NCI-H446 treated with DMSO at 0.1 percent for 48 hours (cell line): ENCODE results near the gene LMNA.
"Not testable (repeated sequence)": the region's sequence is repeated elsewhere in the genome, so short reads cannot be mapped to it uniquely, and the experiment has no call there.

ENCODE experiments used
- DNase-seq: peaks from one replicate; lab custom pipeline; 2025; lab: John Stamatoyannopoulos, UW

Gene LMNA

GRCh38 chr1:156104861-156105832, 9.4 kb upstream of the LMNA start:
- no peak for DNase-seq

DNA sequence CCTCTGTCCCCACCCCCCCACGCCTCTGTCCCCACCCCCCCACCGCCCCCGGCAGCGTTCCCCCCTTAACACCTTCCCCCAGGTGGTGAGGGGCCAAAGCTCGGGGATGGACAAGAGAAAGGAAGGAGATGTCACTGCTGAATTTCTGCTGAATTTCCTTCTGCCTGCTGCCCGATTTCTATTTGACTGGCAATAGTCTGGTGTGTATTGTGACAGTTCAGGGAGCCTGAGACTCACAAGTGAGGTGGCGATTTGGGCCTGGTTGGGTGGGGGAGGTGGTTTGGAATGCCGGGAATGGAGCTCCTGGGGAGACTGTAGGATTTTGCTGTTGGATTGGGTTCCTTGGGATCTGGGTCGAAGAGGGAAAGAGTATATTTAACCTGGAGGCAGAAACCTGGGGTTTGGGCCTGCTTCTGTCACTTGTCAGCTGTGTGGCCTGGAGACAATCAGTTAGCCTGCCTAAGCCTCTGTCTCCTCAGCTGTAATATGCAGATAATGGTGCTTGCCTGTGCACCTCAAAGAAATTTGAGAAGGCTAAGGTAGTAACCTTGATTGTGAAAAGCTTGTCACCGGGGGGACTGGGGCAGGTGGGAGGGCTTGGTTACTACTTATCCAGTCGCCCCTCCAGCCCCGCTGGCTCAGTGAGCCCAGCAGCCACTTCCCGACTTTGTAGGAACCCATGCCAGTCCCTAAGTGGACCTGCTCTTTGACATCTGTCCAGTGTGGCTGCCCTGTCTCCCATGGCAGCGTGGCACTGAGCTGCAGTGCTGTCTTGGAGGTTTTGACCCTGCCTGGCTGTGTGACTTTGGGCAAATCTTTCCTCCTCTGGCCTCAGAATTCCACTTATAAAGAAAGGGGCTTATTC, 7.7 kb upstream of the LMNA start:
- no peak for DNase-seq

GRCh38 chr1:156108057-156108456, 6.5 kb upstream of the LMNA start:
- no peak for DNase-seq

- no peak for DNase-seq
Measured at GRCh38 chr1:156108664-156109241, 5.8 kb upstream of the LMNA start.

DNA sequence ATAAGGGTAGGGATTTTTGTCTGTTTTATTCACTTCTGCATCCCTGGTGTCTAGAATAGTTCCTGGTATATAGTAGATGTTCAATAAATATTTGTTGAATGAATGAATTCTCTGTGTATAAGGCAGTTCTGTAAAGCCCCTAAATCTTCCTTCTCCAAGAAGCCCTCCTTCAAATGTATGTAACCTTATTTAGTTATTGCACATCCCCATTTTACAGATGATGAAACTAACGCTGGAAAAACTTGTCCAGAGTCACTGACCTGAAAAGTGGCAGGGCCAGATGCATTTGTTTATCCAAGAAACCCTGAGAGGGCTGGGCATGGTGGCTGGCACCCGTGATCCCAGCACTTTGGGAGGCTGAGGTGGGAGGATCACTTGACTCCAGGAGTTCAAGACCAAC, 4.3 kb upstream of the LMNA start:
- DNase-seq = no peak

DNA sequence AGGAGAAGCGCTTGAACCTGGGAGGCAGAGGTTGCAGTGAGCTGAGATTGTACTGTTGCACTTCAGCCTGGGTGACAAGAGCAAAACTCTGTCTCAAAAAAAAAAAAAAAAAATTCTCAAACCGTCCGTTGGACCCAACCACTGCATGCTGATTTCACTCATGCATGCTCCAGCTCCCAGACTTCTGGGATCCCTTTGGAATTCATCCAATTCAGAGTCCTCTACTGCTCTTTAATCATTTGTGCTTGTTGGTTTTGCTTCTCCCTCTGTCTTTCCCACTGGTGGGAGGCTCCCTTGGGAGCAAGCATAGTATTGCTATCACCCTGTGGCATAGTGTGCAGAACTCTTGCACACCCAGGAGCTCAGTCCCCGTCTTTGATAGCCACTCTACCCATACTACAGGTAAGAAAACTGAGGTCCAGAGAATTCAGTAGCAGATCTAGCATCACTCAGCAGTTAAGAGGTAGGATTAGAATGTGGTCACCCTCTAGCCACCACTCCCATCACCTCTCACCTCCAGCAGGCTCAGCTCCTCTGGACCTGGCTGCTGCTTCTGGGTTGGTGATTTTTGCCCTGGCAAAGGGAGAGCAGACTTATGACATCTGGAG, 3.1 kb upstream of the LMNA start:
- DNase-seq = no peak

GRCh38 chr1:156112276-156113137, 2.0 kb upstream of the LMNA start:
- no peak for DNase-seq

- DNase-seq = no peak
Measured at GRCh38 chr1:156113282-156113950, 1.1 kb upstream of the LMNA start.

DNA sequence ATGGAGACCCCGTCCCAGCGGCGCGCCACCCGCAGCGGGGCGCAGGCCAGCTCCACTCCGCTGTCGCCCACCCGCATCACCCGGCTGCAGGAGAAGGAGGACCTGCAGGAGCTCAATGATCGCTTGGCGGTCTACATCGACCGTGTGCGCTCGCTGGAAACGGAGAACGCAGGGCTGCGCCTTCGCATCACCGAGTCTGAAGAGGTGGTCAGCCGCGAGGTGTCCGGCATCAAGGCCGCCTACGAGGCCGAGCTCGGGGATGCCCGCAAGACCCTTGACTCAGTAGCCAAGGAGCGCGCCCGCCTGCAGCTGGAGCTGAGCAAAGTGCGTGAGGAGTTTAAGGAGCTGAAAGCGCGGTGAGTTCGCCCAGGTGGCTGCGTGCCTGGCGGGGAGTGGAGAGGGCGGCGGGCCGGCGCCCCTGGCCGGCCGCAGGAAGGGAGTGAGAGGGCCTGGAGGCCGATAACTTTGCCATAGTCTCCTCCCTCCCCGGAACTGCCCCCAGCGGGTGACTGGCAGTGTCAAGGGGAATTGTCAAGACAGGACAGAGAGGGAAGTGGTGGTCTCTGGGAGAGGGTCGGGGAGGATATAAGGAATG, 505 bp downstream of the LMNA start:
- no peak for DNase-seq

DNA sequence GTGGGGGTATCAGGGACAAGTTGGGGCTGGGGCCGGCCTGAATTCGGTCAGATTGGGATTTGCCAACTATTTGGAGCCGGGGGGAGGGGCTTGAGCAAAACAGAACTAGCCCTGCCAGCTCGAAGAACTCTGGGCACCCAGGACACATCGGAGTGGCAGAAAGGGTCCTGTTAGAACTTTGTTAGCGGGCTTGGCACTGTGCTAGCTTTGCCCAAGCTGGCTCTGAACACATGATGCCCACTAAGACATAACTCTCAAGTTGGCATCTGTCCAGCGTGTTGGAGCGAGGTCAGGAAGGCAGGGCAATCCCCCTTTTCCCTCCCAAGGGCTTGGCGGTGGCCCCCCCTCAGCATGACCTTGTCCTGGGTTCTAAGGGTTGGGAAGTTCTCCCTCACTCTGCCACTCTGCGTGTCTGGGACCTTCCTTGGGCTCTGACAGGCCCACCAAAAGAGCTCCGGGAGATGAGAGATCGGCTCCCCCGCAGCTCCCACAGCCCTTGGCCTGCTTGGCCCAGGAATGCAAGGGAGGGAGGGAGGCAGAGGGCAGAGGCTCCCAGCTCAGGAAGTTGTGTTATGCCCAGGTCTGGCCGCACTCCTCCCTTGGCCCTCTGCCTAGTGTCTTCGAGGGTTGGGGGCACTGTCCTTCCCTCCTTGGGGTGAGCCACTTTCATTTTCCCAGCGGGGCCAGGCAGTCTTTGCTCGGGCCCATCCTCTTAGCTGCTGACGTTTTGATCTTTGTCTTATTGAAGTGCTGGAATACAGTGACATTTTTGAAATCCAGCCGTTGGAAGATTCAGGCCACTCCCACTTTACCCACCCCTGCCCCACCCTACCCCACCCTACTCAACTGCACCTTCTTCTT, 1.2 kb downstream of the LMNA start:
- DNase-seq = no peak

DNA sequence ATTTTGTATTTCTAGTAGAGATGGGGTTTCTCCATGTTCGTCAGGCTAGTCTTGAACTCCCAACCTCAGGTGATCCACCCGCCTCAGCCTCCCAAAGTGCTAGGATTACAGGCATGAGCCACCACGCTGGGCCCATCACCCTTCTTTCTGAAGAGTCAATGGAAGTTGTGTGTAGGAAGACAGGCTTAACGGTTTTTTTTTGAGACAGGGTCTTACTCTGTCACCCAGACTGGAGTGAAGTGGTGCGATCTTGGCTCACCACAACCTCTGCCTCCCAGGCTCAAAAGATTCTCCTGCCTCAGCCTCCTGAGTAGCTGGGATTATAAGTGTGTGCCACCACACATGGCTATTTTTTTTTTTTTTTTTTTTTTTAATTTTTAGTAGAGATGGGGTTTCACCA, 2.2 kb downstream of the LMNA start:
- DNase-seq = not testable (repeated sequence)

GRCh38 chr1:156117414-156118176, 3.1 kb downstream of the LMNA start:
- DNase-seq = no peak

GRCh38 chr1:156118177-156118868, 3.8 kb downstream of the LMNA start:
- DNase-seq = no peak

DNA sequence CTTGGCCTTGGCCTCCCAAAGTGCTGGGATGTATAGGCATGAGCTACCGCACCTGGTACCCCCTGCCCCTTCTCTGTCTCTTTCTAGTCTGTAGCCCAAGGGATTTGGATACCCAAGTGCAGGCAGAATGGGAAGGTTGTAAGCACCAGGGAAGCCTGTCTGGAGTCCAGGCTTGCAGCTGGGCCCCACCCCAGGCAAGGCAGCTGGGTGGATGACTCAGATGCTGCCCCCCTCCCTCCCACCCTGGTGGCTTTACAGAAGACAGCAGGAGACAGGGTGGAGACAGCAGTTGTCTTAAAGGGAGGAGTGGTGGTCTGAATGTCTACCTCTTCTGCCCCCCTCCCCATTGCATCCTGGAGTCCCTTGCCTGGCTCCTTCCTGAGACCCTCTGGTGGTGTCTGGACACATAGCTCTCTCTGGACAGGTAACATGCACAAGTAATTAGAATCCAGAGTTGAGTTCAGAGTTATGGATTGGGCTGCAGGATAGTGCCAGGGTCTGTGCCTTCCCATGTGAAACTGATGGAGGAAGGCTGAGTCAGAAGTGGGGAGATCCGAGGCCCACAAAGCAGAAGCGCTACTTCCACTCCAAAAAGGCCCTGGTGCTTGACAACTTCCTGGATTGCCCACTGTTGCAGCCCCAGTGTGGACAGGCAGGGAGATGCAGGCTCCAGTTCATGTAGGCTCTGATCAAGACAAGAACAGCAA, 5.1 kb downstream of the LMNA start:
- DNase-seq = no peak

DNA sequence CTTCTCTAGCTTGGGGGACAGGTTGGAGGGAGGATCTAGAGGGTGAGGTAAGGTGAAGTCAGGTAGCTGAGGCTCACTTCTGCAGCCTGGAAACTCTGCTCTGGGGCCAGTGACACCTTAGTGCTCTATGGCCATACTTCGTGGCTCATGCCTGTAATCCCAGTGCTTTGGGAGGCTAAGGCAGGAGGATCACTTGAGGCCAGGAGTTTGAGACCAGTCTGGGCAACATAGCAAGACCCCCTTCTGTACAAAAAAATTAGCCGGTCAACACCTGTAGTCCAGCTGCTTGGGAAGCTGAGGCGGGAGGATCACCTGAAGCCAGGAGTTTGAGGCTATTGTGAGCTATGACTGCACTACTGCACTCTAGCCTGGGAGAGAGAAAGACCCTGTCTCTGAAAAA, 5.8 kb downstream of the LMNA start:
- DNase-seq = no peak

GRCh38 chr1:156121005-156121404, 6.5 kb downstream of the LMNA start:
- not testable (repeated sequence) for DNase-seq

DNA sequence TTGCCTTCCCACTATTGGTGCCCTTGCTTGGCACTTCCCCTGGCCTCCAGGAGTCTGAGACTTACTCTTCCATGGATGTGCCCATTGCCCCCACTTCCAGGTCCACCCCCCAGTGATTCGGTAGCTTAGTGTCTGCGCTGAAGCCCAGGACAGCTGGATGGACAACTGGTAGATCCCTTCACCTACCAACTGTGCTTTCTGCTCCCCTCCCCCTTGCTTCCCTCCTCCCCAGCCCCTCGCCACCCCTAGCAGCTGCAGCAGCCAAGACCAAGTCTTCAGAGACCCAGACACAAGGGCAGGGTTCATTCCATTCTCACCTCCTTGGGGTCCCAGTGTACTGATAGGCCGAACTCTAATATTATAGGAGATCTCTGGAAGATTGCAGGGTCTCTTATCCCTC, 6.9 kb downstream of the LMNA start:
- no peak for DNase-seq
